ENCODE data around the gene MYBPC3.

The MYBPC3 gene

GRCh38 chr11:47284151-47284550, 68.4 kb downstream of the MYBPC3 start:
- no peaks in the 10 kb centered on the region for H4K20me1 ChIP-seq (ENCODE audit: insufficient read depth, low read length, poor library complexity, severe bottlenecking)
- peaks cover 89% of the 10 kb centered on the region for H3K36me3 ChIP-seq (ENCODE audit: insufficient read depth, low read length)
- no peaks in the 10 kb centered on the region for H3K9me2 ChIP-seq (replicated peaks; ENCODE audit: low read depth, low read length)
- no peaks in the 10 kb centered on the region for H3K79me2 ChIP-seq (ENCODE audit: insufficient read depth, low read length)
- no peaks in the 10 kb centered on the region for H3F3A ChIP-seq (ENCODE audit: low read depth)
- H3K9ac ChIP-seq (ENCODE audit: low read depth, low read length, poor library complexity, severe bottlenecking): no peak overlapping the region
- H2AFZ ChIP-seq (ENCODE audit: low read length): no peak overlapping the region
- TF ChIP-seq EZH2phosphoT487 (IDR thresholded peaks at IDR 0.05; ENCODE audit: borderline replicate concordance): no peak
- no peak overlapping the region for H3K4me2 ChIP-seq (ENCODE audit: low read depth, low read length, poor library complexity, severe bottlenecking)
- no peaks in the 10 kb centered on the region for H3K9me3 ChIP-seq (ENCODE audit: insufficient read depth, low read depth, low read length)
- H3K4me3 ChIP-seq (ENCODE audit: low read length, poor library complexity, severe bottlenecking): no peak overlapping the region
- no peaks in the 10 kb centered on the region for H3K4me1 ChIP-seq (ENCODE audit: insufficient read depth, low read length, poor library complexity, severe bottlenecking)
- H3K27me3 ChIP-seq (ENCODE audit: insufficient read depth, low read length, poor library complexity, severe bottlenecking): no peaks in the 10 kb centered on the region

- H3K4me2 ChIP-seq (ENCODE audit: low read depth, low read length, poor library complexity, severe bottlenecking): no peak overlapping the region
- H2AFZ ChIP-seq (ENCODE audit: low read length): no peak overlapping the region
- no peaks in the 10 kb centered on the region for H4K20me1 ChIP-seq (ENCODE audit: insufficient read depth, low read length, poor library complexity, severe bottlenecking)
- H3F3A ChIP-seq (ENCODE audit: low read depth): no peaks in the 10 kb centered on the region; the same call in 1 of the 2 replicates
- no peaks in the 10 kb centered on the region for H3K4me1 ChIP-seq (ENCODE audit: insufficient read depth, low read length, poor library complexity, severe bottlenecking)
- no peaks in the 10 kb centered on the region for H3K27me3 ChIP-seq (ENCODE audit: insufficient read depth, low read length, poor library complexity, severe bottlenecking)
- no peaks in the 10 kb centered on the region for H3K9me3 ChIP-seq (ENCODE audit: insufficient read depth, low read depth, low read length)
- peaks cover 89% of the 10 kb centered on the region for H3K36me3 ChIP-seq (ENCODE audit: insufficient read depth, low read length)
- 0 out of 2 replicates have a peak, but pooled peaks cover 4% of the 10 kb centered on the region for H3K79me2 ChIP-seq (ENCODE audit: insufficient read depth, low read length)
- TF ChIP-seq CTCF (conservative IDR thresholded peaks at IDR 0.05; ENCODE audit: low read length): no peak
- no peak for TF ChIP-seq EZH2phosphoT487 (IDR thresholded peaks at IDR 0.05; ENCODE audit: borderline replicate concordance)
- H3K9me2 ChIP-seq (replicated peaks; ENCODE audit: low read depth, low read length): no peaks in the 10 kb centered on the region
- no peak overlapping the region for H3K9ac ChIP-seq (ENCODE audit: low read depth, low read length, poor library complexity, severe bottlenecking)
- H3K4me3 ChIP-seq (ENCODE audit: low read length, poor library complexity, severe bottlenecking): no peak overlapping the region
These were observed 70.0 kb downstream of the MYBPC3 start for GRCh38 chr11:47282462-47282861.

Measured in Loucy (cell line).